Subcutaneous adipose tissue (tissue), 4 donors: Measurements from ENCODE around the gene PGPEP1. TPM values are rescaled to one million over a fixed set of nuclear protein-coding genes. Genes with fewer than 3 reads are reported as not detected.

Experiments
- total RNA-seq, 4 donors: library from RNA; depleted of rRNA; stranded (reverse); fragments of >200 nt; gene quantifications; one replicate each; pipeline ENCODE4 v1.1.0, GENCODE V29; 2016
- TF ChIP-seq, protein P1 (sequence below): fragments of 450-650 bp; IDR thresholded peaks from one replicate; pipeline ENCODE4 v1.5.1; 2016; ENCODE audit warnings: low read depth, mild to moderate bottlenecking, control low read depth, antibody characterized with exemption, moderate library complexity

The PGPEP1 gene
- total RNA-seq, 4 donors from 2014 or later: 17.4 to 33.9 (median 22.6) TPM

DNA sequence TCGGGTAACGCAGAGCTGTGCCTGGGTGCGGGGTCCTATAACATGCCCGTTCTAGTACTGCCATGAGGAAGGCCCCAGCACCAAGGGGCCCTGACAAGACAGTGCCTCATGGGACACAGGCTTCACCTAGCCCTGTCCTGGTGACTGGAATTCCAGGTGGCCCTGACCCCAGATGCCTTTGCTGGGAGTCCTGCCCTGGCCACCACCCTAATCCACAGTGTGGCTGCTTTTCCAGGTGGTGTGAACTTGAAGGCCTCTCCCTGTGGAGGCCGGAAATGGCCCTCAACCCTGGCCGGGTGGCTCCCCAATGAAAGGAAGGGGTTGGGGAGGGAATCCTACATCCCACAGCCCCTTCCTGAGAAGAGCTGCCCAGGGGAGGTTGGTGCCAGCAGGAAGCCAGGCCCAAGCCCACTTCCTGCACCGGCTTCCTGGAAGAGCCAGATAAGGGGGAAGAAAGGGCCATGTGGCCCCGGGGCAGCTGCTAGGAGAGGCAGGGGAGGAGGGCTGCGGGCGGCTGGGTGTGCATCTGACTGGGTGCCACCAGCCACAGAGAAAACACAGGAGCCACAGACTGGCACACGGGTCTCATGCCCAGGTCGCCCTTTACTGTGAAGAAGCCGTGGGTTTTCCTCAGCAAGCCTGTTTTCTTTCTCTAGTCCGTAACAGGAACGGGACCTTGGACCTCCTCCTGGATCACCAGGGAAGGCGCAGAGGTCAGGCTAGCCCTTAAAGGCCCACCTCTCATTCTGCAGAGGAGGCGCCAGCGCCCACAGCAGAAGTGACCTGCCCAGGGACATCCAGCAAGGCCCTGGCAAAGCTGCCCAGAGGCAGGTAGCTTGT lies 22.2 kb upstream of the PGPEP1 start:
- TF ChIP-seq, protein P1, sequence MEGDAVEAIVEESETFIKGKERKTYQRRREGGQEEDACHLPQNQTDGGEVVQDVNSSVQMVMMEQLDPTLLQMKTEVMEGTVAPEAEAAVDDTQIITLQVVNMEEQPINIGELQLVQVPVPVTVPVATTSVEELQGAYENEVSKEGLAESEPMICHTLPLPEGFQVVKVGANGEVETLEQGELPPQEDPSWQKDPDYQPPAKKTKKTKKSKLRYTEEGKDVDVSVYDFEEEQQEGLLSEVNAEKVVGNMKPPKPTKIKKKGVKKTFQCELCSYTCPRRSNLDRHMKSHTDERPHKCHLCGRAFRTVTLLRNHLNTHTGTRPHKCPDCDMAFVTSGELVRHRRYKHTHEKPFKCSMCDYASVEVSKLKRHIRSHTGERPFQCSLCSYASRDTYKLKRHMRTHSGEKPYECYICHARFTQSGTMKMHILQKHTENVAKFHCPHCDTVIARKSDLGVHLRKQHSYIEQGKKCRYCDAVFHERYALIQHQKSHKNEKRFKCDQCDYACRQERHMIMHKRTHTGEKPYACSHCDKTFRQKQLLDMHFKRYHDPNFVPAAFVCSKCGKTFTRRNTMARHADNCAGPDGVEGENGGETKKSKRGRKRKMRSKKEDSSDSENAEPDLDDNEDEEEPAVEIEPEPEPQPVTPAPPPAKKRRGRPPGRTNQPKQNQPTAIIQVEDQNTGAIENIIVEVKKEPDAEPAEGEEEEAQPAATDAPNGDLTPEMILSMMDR: no peak

DNA sequence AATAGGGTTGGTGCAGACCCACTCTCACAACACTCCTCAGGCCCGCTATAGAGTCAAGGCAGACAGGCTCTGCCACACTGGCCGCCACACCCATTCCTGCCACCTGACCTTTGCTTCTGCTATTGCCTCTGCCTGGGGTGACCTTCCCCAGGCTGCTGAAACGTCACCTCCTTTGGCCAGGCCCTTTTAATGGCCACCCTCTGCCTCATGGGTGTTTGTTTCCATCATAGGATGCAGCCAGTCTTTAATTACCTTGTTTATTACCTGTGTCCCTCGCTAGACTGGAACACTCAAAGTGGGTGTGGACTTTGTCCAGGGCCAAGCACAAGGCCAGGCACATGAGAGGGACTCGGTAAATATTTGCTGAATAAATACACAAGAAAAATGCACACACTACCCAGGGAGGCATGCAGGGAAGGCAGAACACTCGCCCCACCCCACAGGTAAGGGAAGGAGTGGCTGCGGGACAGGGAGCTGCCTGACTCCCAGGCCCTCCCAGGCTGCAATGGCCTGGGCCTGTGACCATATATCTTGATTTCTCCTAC lies 20.7 kb upstream of the PGPEP1 start:
- TF ChIP-seq, protein P1: no peak

DNA sequence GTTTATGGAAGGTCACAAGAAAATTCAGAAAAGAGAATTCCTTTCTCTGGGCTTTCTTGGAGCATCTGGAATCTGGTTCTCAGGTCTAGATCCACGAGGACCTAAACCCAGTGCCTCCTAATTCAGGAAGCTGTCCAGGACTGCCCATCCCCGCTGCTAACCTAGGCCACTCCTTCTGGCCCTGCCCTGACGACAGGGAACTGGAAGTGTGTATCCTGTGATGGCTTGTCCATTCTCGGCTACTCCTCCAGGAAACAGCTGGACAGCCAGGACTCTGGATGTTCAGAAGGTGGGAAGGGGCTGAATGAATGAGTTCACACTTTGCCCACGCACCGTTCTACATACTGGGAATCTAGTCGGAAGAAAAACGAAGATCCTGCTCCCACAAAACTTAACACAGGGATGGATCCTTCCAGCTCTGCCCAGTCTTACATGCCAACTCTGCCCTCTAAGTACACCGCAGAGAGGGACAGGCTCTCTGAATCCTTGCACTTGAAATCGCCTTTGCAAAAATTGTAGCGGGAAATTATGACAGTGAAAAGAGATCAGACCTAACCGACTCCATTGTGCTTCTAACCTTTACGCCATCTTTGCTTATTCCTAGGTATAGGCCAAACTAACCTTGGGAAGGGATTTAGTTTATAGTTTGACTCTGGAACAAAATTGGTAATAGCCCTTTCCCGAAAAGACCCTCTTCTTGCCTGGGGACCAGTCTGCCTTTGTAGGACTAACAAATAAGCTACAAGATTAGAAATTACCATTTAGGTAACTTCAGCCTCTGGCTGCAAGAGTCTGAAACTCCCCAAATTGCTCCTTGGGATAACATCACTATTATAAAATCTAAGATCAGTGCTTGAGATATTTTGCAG lies 19.3 kb upstream of the PGPEP1 start:
- TF ChIP-seq, protein P1: no peak

DNA sequence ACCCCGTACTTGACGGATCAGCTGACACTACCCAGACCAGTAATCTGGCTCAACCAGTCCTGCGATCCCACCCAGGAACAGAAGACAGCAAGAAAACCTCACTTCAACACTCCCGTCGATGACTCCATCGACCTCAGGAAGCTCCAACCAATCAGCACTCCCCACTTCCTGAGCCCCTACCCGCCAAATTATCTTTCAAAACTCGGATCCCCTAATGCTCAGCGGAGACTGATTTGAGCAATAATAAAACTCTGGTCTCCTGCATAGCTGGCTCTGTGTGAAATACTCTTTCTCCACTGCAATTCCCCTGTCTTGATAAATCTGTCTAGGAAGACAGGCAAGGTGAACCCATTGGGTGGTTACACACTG lies 18.7 kb upstream of the PGPEP1 start:
- TF ChIP-seq, protein P1: no peak

DNA sequence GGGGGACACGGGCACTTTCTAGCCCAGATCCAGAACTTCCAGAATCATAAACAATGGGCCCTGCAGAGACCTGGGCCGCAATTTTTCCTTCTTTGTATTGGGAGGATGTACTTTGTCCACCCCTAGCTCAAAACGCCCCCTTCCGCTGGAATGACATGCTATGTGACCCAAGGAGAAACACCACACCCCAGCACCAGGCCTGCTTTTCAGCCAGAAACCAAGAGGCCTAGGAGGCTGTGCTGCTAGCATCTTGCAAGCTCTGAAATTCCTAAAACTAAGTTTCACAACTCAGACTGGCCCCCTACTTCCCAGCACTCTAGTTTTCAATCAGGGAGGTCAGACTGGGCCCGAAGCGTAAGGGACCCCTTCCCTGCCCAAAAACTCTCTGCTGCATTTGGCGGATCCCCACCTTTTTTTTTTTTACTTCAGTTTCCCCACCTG lies 18.1 kb upstream of the PGPEP1 start:
- TF ChIP-seq, protein P1: no peak

DNA sequence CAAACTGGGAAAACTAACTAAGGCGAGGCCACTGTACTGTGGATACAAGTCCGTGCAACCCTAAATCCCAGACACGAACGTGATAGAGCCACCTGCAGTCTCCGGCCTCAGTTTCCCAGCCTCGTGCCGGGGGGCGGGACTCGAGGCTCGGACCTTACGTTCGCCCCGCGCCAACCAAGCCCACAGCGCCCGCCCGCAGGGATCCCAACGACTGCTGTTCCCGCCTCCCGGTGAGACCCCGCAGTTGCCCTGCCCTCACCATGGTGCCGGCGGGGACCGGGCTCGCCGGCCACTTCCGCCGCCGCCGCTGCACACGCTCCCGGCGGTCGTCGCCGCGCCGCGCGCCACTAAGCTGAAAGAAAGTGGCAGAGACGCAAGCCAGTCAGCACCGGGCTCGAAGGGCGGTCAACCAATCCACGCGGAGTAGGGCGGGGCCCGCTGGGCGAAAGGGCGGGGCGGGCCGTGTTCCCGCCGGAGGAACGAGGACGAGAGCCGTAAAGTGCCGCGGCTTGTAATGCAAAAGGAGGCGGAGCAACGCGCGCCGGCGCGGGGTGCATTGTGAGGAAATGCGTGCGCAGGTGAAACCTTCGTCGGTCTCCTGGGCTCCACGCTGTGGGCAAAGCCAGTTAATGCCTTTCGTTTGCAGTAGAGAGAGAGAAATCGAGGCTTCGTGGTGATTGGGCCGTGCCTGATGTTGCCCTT lies 17.5 kb upstream of the PGPEP1 start, which contains the start of gene LSM4:
LSM4 (minus strand) TSS at position 318 of the 702 bp plus-strand sequence; CDS start at position 262, 56 bp downstream.
- TF ChIP-seq, protein P1: no peak
